Left ventricle myocardium inferior (tissue), 1 donor: ENCODE measurements around the gene DEK. TPM values are rescaled to one million over a fixed set of nuclear protein-coding genes. Genes with fewer than 3 reads are reported as not detected.
"Not testable (repeated sequence)": the region's sequence is repeated elsewhere in the genome, so short reads cannot be mapped to it uniquely, and the experiment has no call there.

Experiments used
- DNase-seq: peaks from one replicate; pipeline ENCODE4 v3.0.0-alpha.2; 2020
- H3K27ac ChIP-seq: fragments of 200-600 bp; replicated peaks from 2 replicates; pipeline ENCODE4 v1.8.0; 2021
- H3K27me3 ChIP-seq: fragments of 200-600 bp; 2 replicates; pipeline ENCODE4 v1.8.0; 2021; ENCODE audit warnings: low read depth
- H3K36me3 ChIP-seq: fragments of 200-600 bp; 2 replicates; pipeline ENCODE4 v1.8.0; 2021
- H3K4me1 ChIP-seq: fragments of 200-600 bp; 2 replicates; pipeline ENCODE4 v1.8.0; 2021
- H3K4me3 ChIP-seq: fragments of 200-600 bp; 2 replicates; pipeline ENCODE4 v1.8.0; 2021; ENCODE audit warnings: mild to moderate bottlenecking, moderate library complexity
- H3K9me3 ChIP-seq: fragments of 200-600 bp; replicated peaks from 2 replicates; pipeline ENCODE4 v1.8.0; 2021
- CTCF ChIP-seq: fragments of 200-600 bp; IDR thresholded peaks from 2 replicates; pipeline ENCODE4 v1.8.0; 2021; ENCODE audit warnings: antibody characterized with exemption, mild to moderate bottlenecking, borderline replicate concordance
- intact Hi-C: fragments of 100-400 bp; cut with micrococcal nuclease; formaldehyde crosslinking; loops from one replicate; pipeline ENCODE4 v1.11.0; 2022
- total RNA-seq: library from RNA; stranded (reverse); fragmentation: NEBNext Ultra II Directional; extraction: Animal tissue kit (Norgen Biotek cat#: 25700); gene quantifications from one replicate; pipeline ENCODE4 v1.2.1, GENCODE V29; 2021
- donor health status: DM: no; HTN: yes; CAD: no; lungs with severe emphysema.

The DEK gene
- total RNA-seq, 1 donor from 2014 or later: 54.0 TPM

GRCh38 chr6:18213439-18213838 lies 50.9 kb downstream of the DEK start:
- Histone ChIP-seq H3K4me3 (no peak overlapping the region), H3K27ac (no peak overlapping the region), H3K4me1 (no peaks in the 10 kb centered on the region), H3K9me3 (no peaks in the 10 kb centered on the region), H3K27me3 (no peaks in the 10 kb centered on the region), H3K36me3 (peaks cover 56% of the 10 kb centered on the region)
- no peak for TF ChIP-seq CTCF
- intact Hi-C loops: no loop called here
- no peak for DNase-seq

- Histone ChIP-seq H3K4me1 (no peaks in the 10 kb centered on the region), H3K27ac (no peak overlapping the region), H3K27me3 (no peaks in the 10 kb centered on the region), H3K36me3 (peaks cover 50% of the 10 kb centered on the region), H3K4me3 (no peak overlapping the region), H3K9me3 (no peaks in the 10 kb centered on the region)
- TF ChIP-seq CTCF: no peak
- DNase-seq: no peak
- intact Hi-C loops: no loop called here
These were observed 52.1 kb downstream of the DEK start for GRCh38 chr6:18212231-18212630.

GRCh38 chr6:18211338-18211737 lies 53.0 kb downstream of the DEK start:
- Histone ChIP-seq H3K27me3 (no peaks in the 10 kb centered on the region), H3K4me3 (no peak overlapping the region), H3K36me3 (peaks cover 50% of the 10 kb centered on the region), H3K4me1 (no peaks in the 10 kb centered on the region), H3K9me3 (no peaks in the 10 kb centered on the region), H3K27ac (no peak overlapping the region)
- no peak for DNase-seq
- no peak for TF ChIP-seq CTCF
- intact Hi-C loops: no loop called here

GRCh38 chr6:18210707-18211106 lies 53.6 kb downstream of the DEK start:
- no peak for TF ChIP-seq CTCF
- peaks cover 45% of the 10 kb centered on the region for H3K36me3 ChIP-seq
- DNase-seq: no peak
- no peaks in the 10 kb centered on the region for H3K4me1 ChIP-seq
- no peaks in the 10 kb centered on the region for H3K27me3 ChIP-seq
- no peak overlapping the region for H3K4me3 ChIP-seq
- intact Hi-C loops: no loop called here
- H3K9me3 ChIP-seq: no peaks in the 10 kb centered on the region
- peak overlapping the region; percentile 62 for H3K27ac ChIP-seq

GRCh38 chr6:18209539-18210197 lies 54.7 kb downstream of the DEK start:
- Histone ChIP-seq H3K36me3 (peaks cover 43% of the 10 kb centered on the region), H3K9me3 (no peaks in the 10 kb centered on the region), H3K4me3 (no peak overlapping the region), H3K27ac (peak overlapping the region; percentile 62), H3K4me1 (no peaks in the 10 kb centered on the region), H3K27me3 (no peaks in the 10 kb centered on the region)
- TF ChIP-seq CTCF: no peak
- intact Hi-C loops: no loop called here
- no peak for DNase-seq

- peaks cover 41% of the 10 kb centered on the region for H3K36me3 ChIP-seq
- H3K27me3 ChIP-seq, H3K4me3 ChIP-seq, H3K4me1 ChIP-seq, DNase-seq, H3K27ac ChIP-seq, intact Hi-C loops, H3K9me3 ChIP-seq: not testable (repeated sequence)
These were observed 55.6 kb downstream of the DEK start for GRCh38 chr6:18208778-18209177.
